ENCODE data around the gene CCDC142.

The CCDC142 gene

DNA sequence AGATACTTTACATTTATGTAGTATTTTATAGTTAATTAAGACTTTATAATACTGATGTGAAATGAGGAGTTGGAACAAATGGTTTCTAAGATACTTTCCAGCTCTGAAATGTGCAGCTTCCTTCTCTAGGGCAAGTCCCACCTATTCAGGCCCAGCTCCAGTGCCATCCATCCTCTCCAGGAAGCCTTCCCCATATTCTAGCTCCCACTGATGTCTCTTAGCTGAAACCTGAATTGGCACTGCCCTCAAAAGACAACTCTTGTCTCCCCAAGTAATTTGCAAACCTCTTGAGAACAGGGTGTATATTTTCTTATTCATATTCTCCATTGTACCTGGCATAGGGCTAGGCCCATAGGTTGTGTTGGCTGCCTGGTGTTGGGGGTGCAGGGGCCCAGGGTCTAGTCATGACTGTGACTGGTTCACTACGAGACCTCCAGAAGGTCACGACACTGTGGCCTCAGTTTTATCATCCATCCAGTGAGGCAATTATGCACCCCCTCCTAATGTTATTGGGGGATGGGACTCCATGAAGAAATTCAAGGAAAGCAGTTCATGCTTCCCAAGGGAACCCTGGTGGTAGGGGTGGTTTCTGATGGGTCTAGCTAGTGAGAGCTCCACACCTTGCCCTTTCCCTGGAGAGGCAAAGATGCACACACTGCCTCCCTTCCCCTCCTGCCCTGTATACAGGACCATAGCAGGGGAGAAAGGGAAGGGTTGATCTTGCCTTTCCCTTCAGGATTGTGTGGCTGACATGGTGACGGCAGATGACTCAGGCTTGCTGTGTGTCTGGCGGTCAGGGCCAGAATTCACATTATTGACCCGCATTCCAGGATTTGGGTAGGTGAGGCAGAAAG lies 58.4 kb downstream of the CCDC142 start:
- TF ChIP-seq ZFX (IDR thresholded peaks at IDR 0.05), result no peak
- TF ChIP-seq, protein P1, sequence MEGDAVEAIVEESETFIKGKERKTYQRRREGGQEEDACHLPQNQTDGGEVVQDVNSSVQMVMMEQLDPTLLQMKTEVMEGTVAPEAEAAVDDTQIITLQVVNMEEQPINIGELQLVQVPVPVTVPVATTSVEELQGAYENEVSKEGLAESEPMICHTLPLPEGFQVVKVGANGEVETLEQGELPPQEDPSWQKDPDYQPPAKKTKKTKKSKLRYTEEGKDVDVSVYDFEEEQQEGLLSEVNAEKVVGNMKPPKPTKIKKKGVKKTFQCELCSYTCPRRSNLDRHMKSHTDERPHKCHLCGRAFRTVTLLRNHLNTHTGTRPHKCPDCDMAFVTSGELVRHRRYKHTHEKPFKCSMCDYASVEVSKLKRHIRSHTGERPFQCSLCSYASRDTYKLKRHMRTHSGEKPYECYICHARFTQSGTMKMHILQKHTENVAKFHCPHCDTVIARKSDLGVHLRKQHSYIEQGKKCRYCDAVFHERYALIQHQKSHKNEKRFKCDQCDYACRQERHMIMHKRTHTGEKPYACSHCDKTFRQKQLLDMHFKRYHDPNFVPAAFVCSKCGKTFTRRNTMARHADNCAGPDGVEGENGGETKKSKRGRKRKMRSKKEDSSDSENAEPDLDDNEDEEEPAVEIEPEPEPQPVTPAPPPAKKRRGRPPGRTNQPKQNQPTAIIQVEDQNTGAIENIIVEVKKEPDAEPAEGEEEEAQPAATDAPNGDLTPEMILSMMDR (conservative IDR thresholded peaks at IDR 0.05), result no peak
- H3K27ac ChIP-seq, result no peak overlapping the region

Data from C4-2B (cell line).